Smooth muscle cell (in vitro differentiated cells): ENCODE data around the gene G0S2. TPM values are rescaled to one million over a fixed set of nuclear protein-coding genes. Genes with fewer than 3 reads are reported as not detected.

Experiments
- DNase-seq: peaks from one replicate; lab custom pipeline; 2025; ENCODE audit not compliant: unreplicated experiment; lab: John Stamatoyannopoulos, UW
- H2AFZ ChIP-seq: fragments of 200-600 bp; sonication (generic); 2 replicates; pipeline ENCODE4 v1.6.0; 2016; ENCODE audit warnings: antibody characterized with exemption, low read depth, mild to moderate bottlenecking
- H3F3A ChIP-seq: fragments of 200-600 bp; sonication (generic); 2 replicates; pipeline ENCODE4 v1.6.0; 2017; ENCODE audit warnings: antibody characterized with exemption, low read depth
- H3K27ac ChIP-seq: fragments of 200-600 bp; sonication (generic); 2 replicates; pipeline ENCODE4 v1.5.1; 2016; ENCODE audit warnings: low read depth, mild to moderate bottlenecking
- H3K27me3 ChIP-seq: fragments of 200-600 bp; sonication (generic); 2 replicates; pipeline ENCODE4 v1.6.1; 2016; ENCODE audit warnings: low read depth, mild to moderate bottlenecking
- H3K36me3 ChIP-seq: fragments of 200-600 bp; sonication (generic); 2 replicates; pipeline ENCODE4 v1.5.1; 2016; ENCODE audit warnings: low read depth
- H3K4me1 ChIP-seq: fragments of 200-600 bp; sonication (generic); 2 replicates; pipeline ENCODE4 v1.5.1; 2016; ENCODE audit warnings: low read depth
- H3K4me2 ChIP-seq: fragments of 200-600 bp; sonication (generic); 2 replicates; pipeline ENCODE4 v1.6.0; 2016; ENCODE audit warnings: mild to moderate bottlenecking
- H3K4me3 ChIP-seq: fragments of 200-600 bp; sonication (generic); 2 replicates; pipeline ENCODE4 v1.5.1; 2016; ENCODE audit warnings: mild to moderate bottlenecking
- H3K79me2 ChIP-seq: fragments of 200-600 bp; sonication (generic); 2 replicates; pipeline ENCODE4 v1.6.0; 2016; ENCODE audit warnings: low read depth, mild to moderate bottlenecking
- H3K9ac ChIP-seq: fragments of 200-600 bp; sonication (generic); 2 replicates; pipeline ENCODE4 v1.6.0; 2016; ENCODE audit warnings: low read depth
- H3K9me3 ChIP-seq: fragments of 200-600 bp; sonication (generic); replicated peaks from 2 replicates; pipeline ENCODE4 v1.5.1; 2016; ENCODE audit warnings: low read depth
- H4K20me1 ChIP-seq: fragments of 200-600 bp; sonication (generic); 2 replicates; pipeline ENCODE4 v1.6.0; 2016; ENCODE audit warnings: low read depth
- WGBS: methylation state at CpG from one replicate; pipeline ENCODE4 v1.1.7; 2016; ENCODE audit warnings: low lambda C conversion rate; 5-methylcytosine and 5-hydroxymethylcytosine counted together
- polyA plus RNA-seq: library from polyadenylated mRNA; unstranded; fragments of >200 nt; fragmentation: Nextera tagmentation; extraction: Ambion mirVana; gene quantifications from 2 replicates; pipeline ENCODE4 v1.2.1, GENCODE V29; 2016
- total RNA-seq: library from RNA; depleted of rRNA; stranded (reverse); fragments of >200 nt; gene quantifications from 2 replicates; pipeline ENCODE4 v1.2.3, GENCODE V29; 2014
- TF ChIP-seq, protein P1 (sequence below): fragments of 200-600 bp; sonication (generic); IDR thresholded peaks from 2 replicates; pipeline ENCODE4 v1.5.1; 2017; ENCODE audit warnings: borderline replicate concordance, mild to moderate bottlenecking, antibody characterized with exemption; ENCODE audit not compliant: insufficient read depth, poor library complexity, severe bottlenecking

Gene G0S2
- total and polyA plus RNA-seq, 2 experiments from 2014 or later: 5.7 to 7.6 TPM

- Histone ChIP-seq H3K27ac (no peak overlapping the region), H3K27me3 (no peaks in the 10 kb centered on the region), H3F3A (no peaks in the 10 kb centered on the region), H3K9me3 (no peaks in the 10 kb centered on the region), H3K4me1 (no peaks in the 10 kb centered on the region), H3K4me2 (no peak overlapping the region), H3K9ac (no peak overlapping the region), H3K79me2 (no peaks in the 10 kb centered on the region), H3K36me3 (no peaks in the 10 kb centered on the region), H4K20me1 (no peaks in the 10 kb centered on the region), H3K4me3 (no peak overlapping the region), H2AFZ (no peak overlapping the region)
- TF ChIP-seq, protein P1, sequence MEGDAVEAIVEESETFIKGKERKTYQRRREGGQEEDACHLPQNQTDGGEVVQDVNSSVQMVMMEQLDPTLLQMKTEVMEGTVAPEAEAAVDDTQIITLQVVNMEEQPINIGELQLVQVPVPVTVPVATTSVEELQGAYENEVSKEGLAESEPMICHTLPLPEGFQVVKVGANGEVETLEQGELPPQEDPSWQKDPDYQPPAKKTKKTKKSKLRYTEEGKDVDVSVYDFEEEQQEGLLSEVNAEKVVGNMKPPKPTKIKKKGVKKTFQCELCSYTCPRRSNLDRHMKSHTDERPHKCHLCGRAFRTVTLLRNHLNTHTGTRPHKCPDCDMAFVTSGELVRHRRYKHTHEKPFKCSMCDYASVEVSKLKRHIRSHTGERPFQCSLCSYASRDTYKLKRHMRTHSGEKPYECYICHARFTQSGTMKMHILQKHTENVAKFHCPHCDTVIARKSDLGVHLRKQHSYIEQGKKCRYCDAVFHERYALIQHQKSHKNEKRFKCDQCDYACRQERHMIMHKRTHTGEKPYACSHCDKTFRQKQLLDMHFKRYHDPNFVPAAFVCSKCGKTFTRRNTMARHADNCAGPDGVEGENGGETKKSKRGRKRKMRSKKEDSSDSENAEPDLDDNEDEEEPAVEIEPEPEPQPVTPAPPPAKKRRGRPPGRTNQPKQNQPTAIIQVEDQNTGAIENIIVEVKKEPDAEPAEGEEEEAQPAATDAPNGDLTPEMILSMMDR: no peak
- no peak for DNase-seq
- WGBS: 83% methylated on average over 1 of the region's 1 CpG
Observed at GRCh38 chr1:209667103-209667502, 8.1 kb upstream of the G0S2 start.

- TF ChIP-seq, protein P1: no peak
- H3K27me3 ChIP-seq: no peaks in the 10 kb centered on the region
- no peak overlapping the region for H3K27ac ChIP-seq
- no peak overlapping the region for H2AFZ ChIP-seq
- H3F3A ChIP-seq: no peaks in the 10 kb centered on the region
- H4K20me1 ChIP-seq: no peaks in the 10 kb centered on the region
- H3K4me1 ChIP-seq: no peaks in the 10 kb centered on the region
- no peaks in the 10 kb centered on the region for H3K79me2 ChIP-seq
- no peak overlapping the region for H3K4me3 ChIP-seq
- H3K9ac ChIP-seq: no peak overlapping the region
- no peak overlapping the region for H3K4me2 ChIP-seq
- 93% methylated on average over 4 of the region's 4 CpGs for WGBS
- H3K36me3 ChIP-seq: no peaks in the 10 kb centered on the region
- no peak for DNase-seq
- no peaks in the 10 kb centered on the region for H3K9me3 ChIP-seq
Observed at GRCh38 chr1:209667708-209668107, 7.5 kb upstream of the G0S2 start.

DNA sequence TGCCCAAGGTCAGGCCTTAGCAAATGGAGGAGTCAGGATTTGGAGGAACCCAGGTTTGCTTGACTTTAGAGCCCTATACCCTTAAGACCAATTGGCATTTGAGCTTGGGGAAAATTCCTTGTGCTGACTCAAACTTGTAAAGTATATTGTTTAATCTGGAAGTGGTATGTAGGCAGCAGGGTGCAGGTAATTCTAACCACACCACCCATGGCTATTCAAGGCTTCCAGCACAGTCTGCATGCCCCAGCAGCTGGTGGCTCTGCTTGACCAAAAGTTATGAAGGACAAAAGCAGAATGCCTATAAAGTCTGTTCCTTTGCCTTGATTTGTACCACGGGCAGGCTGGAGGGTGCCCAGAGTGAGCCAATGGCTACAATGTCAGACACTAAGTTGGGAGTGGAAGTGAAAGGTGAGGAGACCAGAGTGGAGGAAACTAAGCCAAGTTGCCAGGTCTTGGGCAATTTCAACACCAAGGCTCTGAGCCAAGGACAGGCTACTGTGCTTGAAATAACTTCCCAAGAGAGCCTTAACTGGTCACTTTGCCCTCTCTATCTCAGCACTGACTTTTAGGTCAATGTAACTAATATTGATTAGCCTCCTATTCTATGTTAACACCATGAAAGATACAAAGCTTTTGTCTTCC is 4.7 kb upstream of the G0S2 start:
- Histone ChIP-seq H3K4me2 (no peak overlapping the region), H3K79me2 (no peaks in the 10 kb centered on the region), H3K4me3 (no peak overlapping the region), H3K9me3 (no peaks in the 10 kb centered on the region), H3K27me3 (no peaks in the 10 kb centered on the region), H3K4me1 (no peaks in the 10 kb centered on the region), H3K36me3 (no peaks in the 10 kb centered on the region), H3F3A (no peaks in the 10 kb centered on the region), H3K9ac (no peak overlapping the region), H2AFZ (no peak overlapping the region), H4K20me1 (no peaks in the 10 kb centered on the region), H3K27ac (no peak overlapping the region)
- DNase-seq: no peak
- TF ChIP-seq, protein P1: no peak
- WGBS: 83% methylated on average over 1 of the region's 1 CpG
